GM18517 (cell line): ENCODE measurements around the gene C16orf92.

Experiments used
- ATAC-seq: cut with Tn5 transposase; IDR thresholded peaks from one replicate; pipeline ENCODE4 v1.9.1; 2021; ENCODE audit warnings: mild to moderate bottlenecking, moderate library complexity; ENCODE audit not compliant: unreplicated experiment

C16orf92 gene

GRCh38 chr16:30022887-30023286 lies at the start of gene C16orf92:
Gene C16orf92 (plus strand): TSS chr16:30023198. CDS start chr16:30023341, 143 bp downstream.
- no peak for ATAC-seq

- peak; percentile 89 for ATAC-seq
Observed at GRCh38 chr16:29973384-29974246, 49.4 kb upstream of the C16orf92 start, which contains the start of gene TAOK2. Gene TAOK2 (plus strand): TSS chr16:29973868. CDS start chr16:29977773, 3,905 bp downstream.

- ATAC-seq: peak; percentile 12
Observed at GRCh38 chr16:29974291-29975133, 48.5 kb upstream of the C16orf92 start.

GRCh38 chr16:29975134-29975538 lies 47.9 kb upstream of the C16orf92 start:
- no peak for ATAC-seq

- ATAC-seq: no peak
Observed at GRCh38 chr16:29975811-29976511, 47.0 kb upstream of the C16orf92 start.

- ATAC-seq: no peak
Observed at GRCh38 chr16:29977063-29977825, 45.8 kb upstream of the C16orf92 start.

GRCh38 chr16:29978081-29978480 lies 44.9 kb upstream of the C16orf92 start:
- ATAC-seq: no peak

- no peak for ATAC-seq
Observed at GRCh38 chr16:29978564-29979270, 44.3 kb upstream of the C16orf92 start.

- ATAC-seq: no peak
Observed at GRCh38 chr16:29982560-29983419, 40.2 kb upstream of the C16orf92 start.

- ATAC-seq: no peak
Observed at GRCh38 chr16:29983420-29984136, 39.4 kb upstream of the C16orf92 start.

GRCh38 chr16:29984137-29984763 lies 38.7 kb upstream of the C16orf92 start:
- ATAC-seq: no peak

- no peak for ATAC-seq
Observed at GRCh38 chr16:29984764-29985147, 38.2 kb upstream of the C16orf92 start.

- ATAC-seq: no peak
Observed at GRCh38 chr16:29985271-29985811, 37.7 kb upstream of the C16orf92 start.

- no peak for ATAC-seq
Observed at GRCh38 chr16:29986231-29986630, 36.8 kb upstream of the C16orf92 start.

- no peak for ATAC-seq
Observed at GRCh38 chr16:29986931-29987330, 36.1 kb upstream of the C16orf92 start.

- ATAC-seq: no peak
Observed at GRCh38 chr16:29987371-29988085, 35.5 kb upstream of the C16orf92 start.
